Stimulated activated naive CD8-positive, alpha-beta T cell treated with anti-CD3 and anti-CD28 coated beads, Interleukin-15, Interleukin-2, amounts not matched to agents 100 ng/mL and 50 ng/mL, for 24 hours (primary cell): ENCODE measurements around the gene DPP4.

Experiments
- H3K27ac Mint-ChIP-seq: one replicate; pipeline ENCODE4 v1.8.0; 2021; ENCODE audit warnings: mild to moderate bottlenecking, mixed read lengths
- H3K27me3 Mint-ChIP-seq: one replicate; pipeline ENCODE4 v1.8.0; 2021; ENCODE audit warnings: mixed read lengths
- H3K36me3 Mint-ChIP-seq: one replicate; pipeline ENCODE4 v1.8.0; 2021; ENCODE audit warnings: low read depth, mixed read lengths
- H3K4me1 Mint-ChIP-seq: one replicate; pipeline ENCODE4 v1.8.0; 2021; ENCODE audit warnings: low read depth, mixed read lengths
- H3K4me3 Mint-ChIP-seq: one replicate; pipeline ENCODE4 v1.8.0; 2021; ENCODE audit warnings: mild to moderate bottlenecking, mixed read lengths
- H3K9me3 Mint-ChIP-seq: one replicate; pipeline ENCODE4 v1.8.0; 2021; ENCODE audit warnings: mixed read lengths

DPP4 gene

DNA sequence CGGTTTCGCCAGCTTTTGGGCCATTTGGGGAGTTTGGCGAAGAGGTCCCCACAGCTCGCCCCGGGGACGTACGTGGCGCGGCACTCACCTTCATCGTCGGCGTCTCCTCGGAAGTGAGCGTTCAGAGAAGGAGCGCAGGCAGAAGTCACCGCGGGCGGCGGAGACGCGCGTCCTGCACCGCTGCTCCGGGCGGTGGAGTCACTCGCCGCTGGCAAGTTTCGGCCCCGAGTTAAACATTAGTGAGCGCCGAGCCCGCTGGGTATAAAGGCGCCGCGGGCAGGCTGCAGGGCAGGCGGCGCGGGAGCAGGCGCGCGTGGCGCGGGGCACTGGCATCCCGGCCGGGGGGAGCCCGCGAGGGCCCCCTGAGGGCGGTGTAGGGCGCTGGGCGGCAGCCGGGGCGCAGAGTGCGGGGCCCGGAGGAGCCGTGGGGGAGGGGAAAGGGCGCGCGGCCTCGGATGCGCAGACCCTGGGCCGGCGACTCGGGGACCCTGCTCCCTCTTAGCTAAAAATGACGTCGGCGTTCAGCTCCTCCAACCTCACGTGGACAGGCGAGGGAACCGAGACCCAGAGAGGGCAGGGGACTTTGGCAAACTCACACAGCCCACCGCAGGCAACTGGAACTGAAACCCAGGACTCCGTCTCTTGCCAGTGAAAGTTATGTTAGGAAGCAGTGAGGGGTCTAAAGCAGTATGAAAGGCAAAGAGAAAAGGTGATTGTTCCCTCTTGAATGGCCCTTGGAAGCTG is at the start of gene DPP4:
Gene DPP4 (minus strand): TSS at position 328 of the 744 bp plus-strand sequence. CDS start 234 bp downstream, at position 94.
- H3K4me1 Mint-ChIP-seq = peaks cover 59% of the 10 kb centered on the region
- H3K9me3 Mint-ChIP-seq = peaks cover 15% of the 10 kb centered on the region
- peak within 1 kb of the TSS; percentile 92 for H3K4me3 Mint-ChIP-seq
- H3K27ac Mint-ChIP-seq = peak within 1 kb of the TSS; percentile 85
- H3K36me3 Mint-ChIP-seq = peaks cover 14% of the 10 kb centered on the region
- peaks cover 5% of the 10 kb centered on the region for H3K27me3 Mint-ChIP-seq

DNA sequence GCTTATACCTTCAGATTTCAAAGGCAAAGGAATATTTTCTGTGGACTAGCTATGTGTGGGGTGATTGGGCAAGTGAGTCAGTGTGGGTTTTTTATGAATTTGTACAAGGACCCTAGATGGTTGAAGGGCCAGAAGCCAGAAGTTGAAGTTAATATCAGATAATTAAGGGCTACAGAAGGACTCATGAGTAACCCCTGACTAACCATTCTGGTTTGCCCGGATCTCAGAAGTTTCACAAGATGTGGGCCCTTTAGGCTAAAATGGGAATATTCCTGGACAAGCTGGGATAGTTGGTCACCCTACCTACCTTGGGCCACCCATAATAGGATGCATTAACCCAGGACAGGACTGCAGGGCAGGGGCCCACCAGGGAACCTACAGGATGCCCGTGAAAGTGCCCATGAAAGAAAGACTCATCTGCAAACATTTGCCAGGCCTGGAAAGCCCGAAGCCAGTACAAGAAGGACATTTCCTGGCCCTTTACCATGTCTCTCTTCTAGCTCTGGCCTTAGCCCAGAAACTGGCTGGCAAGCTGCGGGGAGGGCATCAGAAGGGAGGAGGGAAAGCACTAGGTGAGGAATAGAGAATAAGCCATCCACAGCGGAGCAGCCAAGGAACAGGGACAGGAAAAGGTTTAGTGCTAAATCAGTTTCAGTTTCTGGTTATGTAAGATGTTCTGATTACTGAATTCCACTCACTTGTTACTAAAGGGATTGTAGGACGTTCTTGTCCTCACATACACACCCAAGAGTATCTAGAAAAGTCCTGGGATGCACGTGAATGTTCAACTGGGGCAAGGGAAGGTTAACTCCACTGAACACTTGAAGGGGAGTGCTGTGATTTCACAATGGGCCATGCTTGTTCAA is 44.4 kb upstream of the DPP4 start:
- Mint-ChIP-seq H3K36me3 (no peaks in the 10 kb centered on the region), H3K4me1 (no peaks in the 10 kb centered on the region), H3K27me3 (no peaks in the 10 kb centered on the region), H3K4me3 (no peak overlapping the region), H3K27ac (no peak overlapping the region), H3K9me3 (peaks cover 11% of the 10 kb centered on the region)

DNA sequence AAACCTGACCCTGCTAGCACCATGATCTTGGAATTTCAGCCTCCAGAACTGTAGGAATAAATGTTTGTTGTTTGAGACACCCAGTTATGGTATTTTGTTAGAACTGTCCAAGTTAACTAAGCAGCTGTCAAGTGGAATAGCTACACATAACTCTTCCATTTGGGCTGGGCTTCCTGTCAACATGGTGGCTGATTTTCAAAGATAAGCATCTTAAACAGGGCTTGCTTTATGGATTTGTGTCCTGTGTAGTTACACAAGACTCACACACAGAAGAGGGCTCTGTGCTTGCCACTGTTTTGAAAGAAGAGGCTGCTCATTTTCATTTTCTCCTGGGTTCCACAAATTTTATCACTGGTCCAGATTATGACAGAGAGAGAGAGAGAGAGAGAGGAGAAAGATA is 42.3 kb upstream of the DPP4 start:
- Mint-ChIP-seq H3K4me3 (no peak overlapping the region), H3K36me3 (no peaks in the 10 kb centered on the region), H3K9me3 (peaks cover 11% of the 10 kb centered on the region), H3K27me3 (no peaks in the 10 kb centered on the region), H3K4me1 (no peaks in the 10 kb centered on the region), H3K27ac (no peak overlapping the region)

DNA sequence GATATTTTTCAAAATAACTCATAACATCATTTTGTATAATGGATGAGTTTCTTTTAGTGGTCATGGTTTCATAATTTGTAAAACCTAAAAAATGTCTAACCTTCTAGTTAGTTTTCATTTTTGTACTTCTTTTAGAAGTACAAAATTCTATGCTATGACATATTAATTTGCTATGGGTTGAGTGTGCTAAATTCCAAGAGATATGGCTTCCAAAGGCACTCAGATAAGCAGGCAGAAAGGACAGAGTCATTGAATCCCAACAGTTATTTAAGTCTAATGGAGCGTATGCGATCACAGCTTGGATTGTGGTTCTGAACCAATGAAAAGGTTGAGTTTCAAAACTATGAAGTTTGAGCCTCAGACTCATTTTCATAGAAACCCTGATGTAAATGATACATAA is 41.1 kb upstream of the DPP4 start:
- Mint-ChIP-seq H3K4me1 (no peaks in the 10 kb centered on the region), H3K4me3 (no peak overlapping the region), H3K36me3 (no peaks in the 10 kb centered on the region), H3K9me3 (peaks cover 11% of the 10 kb centered on the region), H3K27me3 (no peaks in the 10 kb centered on the region), H3K27ac (no peak overlapping the region)

DNA sequence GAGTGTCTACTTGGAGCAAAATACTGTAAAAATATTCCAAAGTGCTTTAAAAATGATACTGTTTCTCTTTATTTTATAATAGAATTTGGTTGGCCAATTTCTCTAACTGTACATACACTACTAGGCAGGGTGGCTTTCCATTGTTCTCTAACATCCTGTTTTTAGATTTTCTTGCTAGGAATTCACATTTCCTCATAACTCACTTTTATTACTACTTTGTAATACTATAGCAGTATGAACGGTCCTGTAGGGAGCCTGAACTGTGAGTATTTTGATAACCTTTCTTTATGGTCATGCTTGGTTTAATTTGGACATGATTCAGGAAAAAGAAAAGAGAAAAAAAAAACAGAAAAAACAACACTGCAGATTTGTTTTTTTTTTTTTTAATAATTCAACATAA is 40.3 kb upstream of the DPP4 start:
- no peak overlapping the region for H3K4me3 Mint-ChIP-seq
- no peaks in the 10 kb centered on the region for H3K4me1 Mint-ChIP-seq
- H3K27me3 Mint-ChIP-seq = no peaks in the 10 kb centered on the region
- peaks cover 11% of the 10 kb centered on the region for H3K9me3 Mint-ChIP-seq
- H3K27ac Mint-ChIP-seq = no peak overlapping the region
- no peaks in the 10 kb centered on the region for H3K36me3 Mint-ChIP-seq

DNA sequence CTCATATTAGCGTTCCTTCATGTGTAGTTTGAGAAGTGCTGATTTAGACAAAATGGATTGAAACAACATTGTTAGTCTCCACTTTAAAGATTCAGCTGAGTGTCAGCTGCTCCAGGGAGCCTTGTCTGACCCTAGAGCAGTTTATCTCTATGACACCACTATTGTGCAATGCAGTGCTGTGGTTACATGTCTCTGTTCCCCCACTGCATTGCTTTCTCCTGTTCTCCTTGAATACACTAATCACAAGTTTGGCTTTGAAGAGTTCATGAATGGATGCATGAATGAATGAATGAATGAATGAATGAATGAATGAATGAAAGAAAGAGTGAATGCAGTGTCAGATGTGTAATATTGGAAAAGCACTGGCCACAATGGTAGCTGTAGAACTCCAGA is 39.8 kb upstream of the DPP4 start:
- Mint-ChIP-seq H3K9me3 (peaks cover 11% of the 10 kb centered on the region), H3K4me3 (no peak overlapping the region), H3K36me3 (no peaks in the 10 kb centered on the region), H3K4me1 (no peaks in the 10 kb centered on the region), H3K27ac (no peak overlapping the region), H3K27me3 (no peaks in the 10 kb centered on the region)

DNA sequence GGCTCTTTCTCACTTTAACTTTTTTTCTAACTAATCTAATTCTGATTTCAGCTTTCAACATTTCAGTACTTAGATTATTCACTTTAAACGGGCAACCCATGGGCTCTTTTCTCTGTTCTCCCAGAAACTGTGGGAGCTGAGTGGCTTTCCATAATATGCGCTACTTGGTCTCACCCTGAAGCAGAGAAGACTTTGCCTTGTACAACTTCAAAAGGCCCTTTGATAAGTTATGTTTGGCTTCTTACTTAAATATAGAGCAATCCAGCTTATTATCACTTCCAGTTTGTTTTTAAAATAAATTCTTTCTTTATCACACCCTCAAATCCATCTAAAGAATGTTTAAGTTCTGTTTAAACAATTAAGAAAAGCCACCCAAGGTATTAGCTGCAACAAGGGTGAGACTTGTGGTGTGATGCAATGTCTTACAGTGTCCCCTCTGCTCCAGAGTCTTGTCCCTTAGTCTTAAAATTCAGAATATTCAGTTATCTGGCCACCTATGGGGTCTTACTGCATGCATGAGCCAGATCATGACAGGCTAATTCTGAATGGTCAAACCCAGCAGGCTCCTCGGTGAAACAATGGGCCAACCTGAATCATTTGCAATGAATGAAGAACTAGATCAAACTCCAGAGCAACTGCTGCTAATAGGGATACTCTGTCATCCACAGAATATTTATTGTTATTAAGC is 39.2 kb upstream of the DPP4 start:
- Mint-ChIP-seq H3K27ac (no peak overlapping the region), H3K4me1 (no peaks in the 10 kb centered on the region), H3K9me3 (peaks cover 11% of the 10 kb centered on the region), H3K4me3 (no peak overlapping the region), H3K27me3 (no peaks in the 10 kb centered on the region), H3K36me3 (no peaks in the 10 kb centered on the region)

DNA sequence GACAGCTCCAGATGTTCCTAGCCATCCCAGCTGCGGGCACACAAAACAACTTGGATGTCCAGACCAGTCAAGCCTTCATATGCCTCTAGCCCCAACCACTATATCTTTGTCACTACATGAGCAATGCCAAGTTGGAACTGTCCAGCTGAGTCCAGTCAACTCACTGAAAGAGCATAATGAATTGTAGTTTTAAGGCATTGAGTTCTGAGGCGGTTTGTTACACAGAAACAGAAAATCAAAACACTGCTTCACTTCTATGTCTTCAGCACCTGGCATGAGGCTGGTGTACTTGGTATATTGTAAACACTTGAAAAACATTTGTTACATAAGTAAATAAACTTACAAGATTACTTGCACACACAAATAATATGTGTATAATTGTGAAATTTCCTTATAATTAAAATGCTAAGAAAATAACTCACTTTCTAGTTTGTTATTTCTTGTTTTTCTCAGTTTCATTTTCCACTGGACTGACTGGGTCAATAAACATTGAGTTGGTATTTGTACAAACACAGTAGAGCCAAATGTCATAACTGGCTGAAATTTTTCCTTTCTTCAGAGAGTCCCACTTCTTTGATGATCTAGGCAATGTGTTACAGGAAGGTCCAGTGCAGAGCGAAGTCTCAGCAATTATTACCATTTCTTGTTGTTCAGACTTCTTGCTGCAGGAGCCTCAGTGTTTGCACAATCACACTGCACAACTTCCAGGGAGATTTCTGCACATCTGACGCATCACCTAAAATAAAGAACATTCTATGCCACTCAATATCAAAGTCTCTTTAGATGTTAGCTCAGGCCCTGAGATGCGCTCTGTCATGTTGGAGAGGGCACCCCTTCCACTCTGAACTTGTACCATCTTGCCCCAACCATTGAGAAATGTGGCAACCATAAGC is 38.2 kb upstream of the DPP4 start:
- Mint-ChIP-seq H3K27me3 (no peaks in the 10 kb centered on the region), H3K4me3 (no peak overlapping the region), H3K4me1 (no peaks in the 10 kb centered on the region), H3K36me3 (no peaks in the 10 kb centered on the region), H3K27ac (no peak overlapping the region), H3K9me3 (peaks cover 11% of the 10 kb centered on the region)

DNA sequence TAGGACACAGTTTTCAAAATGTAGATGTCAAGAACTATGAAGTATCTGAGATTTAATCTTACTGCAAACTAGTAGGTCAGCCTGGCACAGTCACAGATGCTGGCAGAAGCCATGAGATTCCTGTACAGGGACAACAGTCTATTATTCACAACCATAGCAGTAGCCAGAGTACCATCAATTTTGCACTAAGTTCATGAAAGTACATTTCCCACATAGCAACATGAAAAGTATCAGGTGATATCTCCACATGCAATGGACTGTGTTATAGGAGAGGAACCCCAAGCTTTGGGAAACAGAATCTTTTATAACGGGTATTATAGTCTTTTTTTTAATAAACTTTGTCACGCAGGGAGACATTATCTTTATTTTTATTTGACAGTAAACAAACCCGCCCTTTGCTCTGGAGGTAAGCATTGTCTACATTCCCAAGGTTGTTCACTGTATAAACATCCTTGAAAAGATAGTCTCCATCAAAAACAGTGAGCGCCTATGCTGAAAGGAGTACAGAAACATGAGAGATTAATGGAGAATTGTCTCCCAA is 33.4 kb upstream of the DPP4 start:
- no peak overlapping the region for H3K27ac Mint-ChIP-seq
- H3K4me1 Mint-ChIP-seq = no peaks in the 10 kb centered on the region
- no peak overlapping the region for H3K4me3 Mint-ChIP-seq
- H3K27me3 Mint-ChIP-seq = no peaks in the 10 kb centered on the region
- no peaks in the 10 kb centered on the region for H3K36me3 Mint-ChIP-seq
- no peaks in the 10 kb centered on the region for H3K9me3 Mint-ChIP-seq

DNA sequence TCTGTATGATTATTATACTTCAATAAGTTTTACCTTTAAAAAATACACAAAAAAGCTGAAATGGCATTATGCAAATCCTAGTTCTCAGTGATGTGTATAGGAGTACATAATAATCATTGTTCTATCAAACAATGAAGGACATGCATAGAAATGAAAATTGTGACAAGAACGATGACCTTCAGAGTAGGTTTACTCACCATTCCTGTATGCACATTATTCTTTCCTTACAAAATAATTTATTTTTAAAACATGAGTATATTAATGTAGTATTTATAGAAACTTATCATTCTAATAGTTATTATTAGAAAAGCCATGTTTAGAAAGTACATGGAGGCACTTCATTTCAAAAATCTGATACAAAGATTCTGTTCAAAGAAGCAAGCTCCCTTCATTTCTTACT is 32.7 kb upstream of the DPP4 start:
- H3K9me3 Mint-ChIP-seq = no peaks in the 10 kb centered on the region
- no peaks in the 10 kb centered on the region for H3K27me3 Mint-ChIP-seq
- no peak overlapping the region for H3K27ac Mint-ChIP-seq
- no peaks in the 10 kb centered on the region for H3K36me3 Mint-ChIP-seq
- no peak overlapping the region for H3K4me3 Mint-ChIP-seq
- no peaks in the 10 kb centered on the region for H3K4me1 Mint-ChIP-seq

DNA sequence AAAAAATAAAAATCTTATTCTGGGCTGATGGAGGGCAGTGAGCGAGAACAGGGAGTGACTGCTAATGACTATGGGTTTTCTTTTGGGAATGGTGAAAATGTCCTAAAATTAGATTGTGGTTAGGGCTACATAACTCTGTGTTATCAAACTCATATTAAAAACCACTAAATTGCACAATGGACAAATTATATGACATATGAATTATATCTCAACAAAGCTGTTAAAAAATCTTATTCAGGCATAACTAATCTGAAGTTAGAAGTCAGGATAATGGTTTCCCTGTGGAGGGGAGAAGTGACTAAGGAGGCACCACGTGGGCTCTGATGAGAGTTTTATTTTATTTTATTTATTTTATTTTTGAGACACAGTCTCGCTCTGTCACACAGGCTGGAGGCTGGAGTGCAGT is 32.1 kb upstream of the DPP4 start:
- Mint-ChIP-seq H3K9me3 (no peaks in the 10 kb centered on the region), H3K36me3 (no peaks in the 10 kb centered on the region), H3K27me3 (no peaks in the 10 kb centered on the region), H3K4me1 (no peaks in the 10 kb centered on the region), H3K27ac (no peak overlapping the region), H3K4me3 (no peak overlapping the region)

DNA sequence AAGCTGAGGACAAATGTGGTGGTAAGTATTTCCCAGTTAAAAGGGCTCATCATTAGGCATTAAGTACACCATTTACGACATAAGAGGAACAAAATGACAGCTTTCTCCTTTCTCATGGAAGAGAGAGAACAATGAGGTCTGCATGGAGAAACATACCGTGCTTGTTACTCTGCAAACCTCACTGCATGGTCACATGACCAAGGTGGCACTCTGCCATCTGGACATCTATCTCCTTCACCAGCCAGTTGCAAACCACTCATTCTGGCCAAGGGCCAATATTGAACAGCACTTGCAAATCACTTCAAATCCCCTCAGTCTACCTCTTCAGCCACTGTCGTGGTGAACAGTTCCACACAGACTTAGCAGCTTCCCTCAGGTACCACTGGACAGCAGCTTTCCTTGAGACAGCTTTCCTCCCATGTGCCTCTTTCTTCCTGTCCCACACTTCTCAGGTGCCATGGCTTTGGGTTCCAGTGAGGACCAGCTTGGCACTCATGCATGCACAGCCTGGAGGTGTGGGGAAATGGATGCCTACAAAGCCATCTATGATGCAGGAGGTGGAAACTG is 29.5 kb upstream of the DPP4 start:
- Mint-ChIP-seq H3K36me3 (no peaks in the 10 kb centered on the region), H3K4me1 (no peaks in the 10 kb centered on the region), H3K9me3 (no peaks in the 10 kb centered on the region), H3K27me3 (no peaks in the 10 kb centered on the region), H3K27ac (no peak overlapping the region), H3K4me3 (no peak overlapping the region)

DNA sequence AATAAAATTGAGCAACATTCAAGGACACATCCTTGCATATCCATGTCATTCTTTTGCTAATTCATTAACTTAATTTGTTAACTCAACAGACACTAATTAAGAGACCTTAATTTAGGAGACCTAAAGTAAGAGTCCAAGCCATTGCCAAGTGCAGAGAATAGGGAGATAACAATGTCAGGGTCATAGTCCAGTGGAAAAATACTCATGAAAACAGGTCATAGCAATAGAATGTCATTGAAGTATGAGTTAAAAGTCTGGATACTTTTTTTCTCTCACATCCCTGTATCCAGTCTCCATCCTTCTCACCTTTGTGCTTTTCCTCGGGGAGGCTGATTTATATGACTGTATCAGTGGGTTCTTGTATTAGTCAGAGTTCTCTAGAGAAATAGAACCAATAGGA is 26.6 kb upstream of the DPP4 start:
- Mint-ChIP-seq H3K9me3 (no peaks in the 10 kb centered on the region), H3K36me3 (no peaks in the 10 kb centered on the region), H3K27ac (no peak overlapping the region), H3K4me1 (no peaks in the 10 kb centered on the region), H3K27me3 (no peaks in the 10 kb centered on the region), H3K4me3 (no peak overlapping the region)

DNA sequence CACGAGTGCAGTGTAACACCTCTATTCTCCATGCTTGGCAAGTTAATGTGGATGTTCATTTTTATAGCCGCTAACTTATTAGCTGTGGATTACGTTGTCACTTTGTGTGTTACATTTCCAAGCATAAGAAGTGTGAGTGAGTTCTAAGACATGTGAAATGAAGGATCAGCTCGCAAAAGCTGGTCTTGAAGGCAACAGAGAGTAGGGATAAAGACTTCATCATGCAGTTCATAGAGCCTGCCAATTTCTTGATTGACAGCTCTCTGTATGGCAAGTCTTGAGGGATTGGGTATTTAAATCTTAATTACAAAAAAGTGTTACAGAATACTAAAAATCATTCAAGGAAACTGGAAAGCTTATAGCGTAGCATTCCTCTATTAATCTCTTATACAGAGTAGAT is 25.8 kb upstream of the DPP4 start:
- Mint-ChIP-seq H3K27me3 (no peaks in the 10 kb centered on the region), H3K9me3 (no peaks in the 10 kb centered on the region), H3K36me3 (no peaks in the 10 kb centered on the region), H3K27ac (no peak overlapping the region), H3K4me1 (no peaks in the 10 kb centered on the region), H3K4me3 (no peak overlapping the region)
